A673 (cell line): ENCODE data around the gene EXD3.

ENCODE experiments used
- CTCF ChIP-seq: fragments of 300-800, 200-600 bp; sonication (generic); conservative IDR thresholded peaks from 2 replicates; pipeline ENCODE4 v1.5.1; 2017; ENCODE audit warnings: low read depth, mild to moderate bottlenecking, antibody characterized with exemption, low read length, moderate library complexity, mixed read lengths
- EZH2 ChIP-seq: fragments of 200-600 bp; sonication (generic); IDR thresholded peaks from 2 replicates; pipeline ENCODE4 v1.6.1; 2017; ENCODE audit warnings: borderline replicate concordance, low read depth, mild to moderate bottlenecking, mixed read lengths, antibody characterized with exemption, low read length; ENCODE audit not compliant: poor library complexity, severe bottlenecking

GRCh38 chr9:137348769-137349470 is 74.0 kb downstream of the EXD3 start:
- TF ChIP-seq CTCF (no peak), EZH2 (no peak)
